Measurements from ENCODE around the gene TSHR.

DNA sequence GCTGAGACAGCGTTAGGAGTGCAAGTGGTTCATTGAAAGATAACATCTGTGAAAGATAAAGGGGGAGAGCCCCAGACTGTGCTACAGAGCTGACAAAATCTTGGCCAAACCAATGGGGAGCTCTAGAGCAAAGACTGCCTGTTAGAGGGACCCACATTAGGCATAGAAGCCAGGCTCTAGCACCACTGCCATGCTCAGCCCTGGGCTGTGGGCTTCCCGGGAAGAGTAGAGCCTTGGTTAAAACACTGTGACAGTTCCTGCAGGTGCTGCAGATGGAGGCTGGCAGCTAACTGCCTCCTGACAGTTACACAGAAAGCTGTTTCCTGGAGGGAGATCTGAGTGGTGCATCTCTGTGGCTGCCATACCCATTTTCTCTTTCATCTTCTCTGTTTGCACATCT is 23.0 kb downstream of the TSHR start:
- no peak for TF ChIP-seq POLR2AphosphoS5 (IDR thresholded peaks at IDR 0.05; ENCODE audit: low read depth)
- TF ChIP-seq, protein P1, sequence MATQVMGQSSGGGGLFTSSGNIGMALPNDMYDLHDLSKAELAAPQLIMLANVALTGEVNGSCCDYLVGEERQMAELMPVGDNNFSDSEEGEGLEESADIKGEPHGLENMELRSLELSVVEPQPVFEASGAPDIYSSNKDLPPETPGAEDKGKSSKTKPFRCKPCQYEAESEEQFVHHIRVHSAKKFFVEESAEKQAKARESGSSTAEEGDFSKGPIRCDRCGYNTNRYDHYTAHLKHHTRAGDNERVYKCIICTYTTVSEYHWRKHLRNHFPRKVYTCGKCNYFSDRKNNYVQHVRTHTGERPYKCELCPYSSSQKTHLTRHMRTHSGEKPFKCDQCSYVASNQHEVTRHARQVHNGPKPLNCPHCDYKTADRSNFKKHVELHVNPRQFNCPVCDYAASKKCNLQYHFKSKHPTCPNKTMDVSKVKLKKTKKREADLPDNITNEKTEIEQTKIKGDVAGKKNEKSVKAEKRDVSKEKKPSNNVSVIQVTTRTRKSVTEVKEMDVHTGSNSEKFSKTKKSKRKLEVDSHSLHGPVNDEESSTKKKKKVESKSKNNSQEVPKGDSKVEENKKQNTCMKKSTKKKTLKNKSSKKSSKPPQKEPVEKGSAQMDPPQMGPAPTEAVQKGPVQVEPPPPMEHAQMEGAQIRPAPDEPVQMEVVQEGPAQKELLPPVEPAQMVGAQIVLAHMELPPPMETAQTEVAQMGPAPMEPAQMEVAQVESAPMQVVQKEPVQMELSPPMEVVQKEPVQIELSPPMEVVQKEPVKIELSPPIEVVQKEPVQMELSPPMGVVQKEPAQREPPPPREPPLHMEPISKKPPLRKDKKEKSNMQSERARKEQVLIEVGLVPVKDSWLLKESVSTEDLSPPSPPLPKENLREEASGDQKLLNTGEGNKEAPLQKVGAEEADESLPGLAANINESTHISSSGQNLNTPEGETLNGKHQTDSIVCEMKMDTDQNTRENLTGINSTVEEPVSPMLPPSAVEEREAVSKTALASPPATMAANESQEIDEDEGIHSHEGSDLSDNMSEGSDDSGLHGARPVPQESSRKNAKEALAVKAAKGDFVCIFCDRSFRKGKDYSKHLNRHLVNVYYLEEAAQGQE (IDR thresholded peaks at IDR 0.05; ENCODE audit: unreplicated experiment), result no peak
- TF ChIP-seq EZH2 (IDR thresholded peaks at IDR 0.05; ENCODE audit: low read depth, unreplicated experiment), result no peak
- TF ChIP-seq, protein P2, sequence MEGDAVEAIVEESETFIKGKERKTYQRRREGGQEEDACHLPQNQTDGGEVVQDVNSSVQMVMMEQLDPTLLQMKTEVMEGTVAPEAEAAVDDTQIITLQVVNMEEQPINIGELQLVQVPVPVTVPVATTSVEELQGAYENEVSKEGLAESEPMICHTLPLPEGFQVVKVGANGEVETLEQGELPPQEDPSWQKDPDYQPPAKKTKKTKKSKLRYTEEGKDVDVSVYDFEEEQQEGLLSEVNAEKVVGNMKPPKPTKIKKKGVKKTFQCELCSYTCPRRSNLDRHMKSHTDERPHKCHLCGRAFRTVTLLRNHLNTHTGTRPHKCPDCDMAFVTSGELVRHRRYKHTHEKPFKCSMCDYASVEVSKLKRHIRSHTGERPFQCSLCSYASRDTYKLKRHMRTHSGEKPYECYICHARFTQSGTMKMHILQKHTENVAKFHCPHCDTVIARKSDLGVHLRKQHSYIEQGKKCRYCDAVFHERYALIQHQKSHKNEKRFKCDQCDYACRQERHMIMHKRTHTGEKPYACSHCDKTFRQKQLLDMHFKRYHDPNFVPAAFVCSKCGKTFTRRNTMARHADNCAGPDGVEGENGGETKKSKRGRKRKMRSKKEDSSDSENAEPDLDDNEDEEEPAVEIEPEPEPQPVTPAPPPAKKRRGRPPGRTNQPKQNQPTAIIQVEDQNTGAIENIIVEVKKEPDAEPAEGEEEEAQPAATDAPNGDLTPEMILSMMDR (conservative IDR thresholded peaks at IDR 0.05; ENCODE audit: low read depth in 2 of 2), result no peak
- TF ChIP-seq EZH2phosphoT487 (IDR thresholded peaks at IDR 0.05; ENCODE audit: unreplicated experiment), result no peak
